ENCODE measurements around the gene CISD1.

CISD1 gene

DNA sequence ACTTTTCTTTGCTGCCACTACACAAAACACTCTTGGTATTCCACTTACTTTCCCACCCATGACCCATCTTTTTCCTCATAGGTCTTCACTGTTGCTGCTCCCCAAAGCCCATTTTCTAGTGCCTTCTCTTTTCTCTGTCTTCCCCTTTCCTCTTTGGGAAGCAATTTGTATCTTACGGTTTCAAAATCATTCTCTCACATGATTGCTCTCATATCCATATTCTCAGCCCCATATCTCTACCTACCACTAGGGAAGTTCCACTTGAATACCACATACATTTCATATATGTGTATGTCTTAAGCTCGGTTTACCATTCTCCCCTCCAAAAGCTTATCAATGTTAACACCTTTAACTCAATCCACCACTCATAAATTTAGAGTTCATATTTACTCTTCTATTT lies 62.7 kb downstream of the CISD1 start:
- Histone ChIP-seq H3K9me3 (ENCODE audit: low read length) (no peaks in the 10 kb centered on the region), H3K4me1 (ENCODE audit: insufficient read depth, low read length) (peaks cover 13% of the 10 kb centered on the region), H2AFZ (ENCODE audit: low read depth, low read length) (no peak overlapping the region)

DNA sequence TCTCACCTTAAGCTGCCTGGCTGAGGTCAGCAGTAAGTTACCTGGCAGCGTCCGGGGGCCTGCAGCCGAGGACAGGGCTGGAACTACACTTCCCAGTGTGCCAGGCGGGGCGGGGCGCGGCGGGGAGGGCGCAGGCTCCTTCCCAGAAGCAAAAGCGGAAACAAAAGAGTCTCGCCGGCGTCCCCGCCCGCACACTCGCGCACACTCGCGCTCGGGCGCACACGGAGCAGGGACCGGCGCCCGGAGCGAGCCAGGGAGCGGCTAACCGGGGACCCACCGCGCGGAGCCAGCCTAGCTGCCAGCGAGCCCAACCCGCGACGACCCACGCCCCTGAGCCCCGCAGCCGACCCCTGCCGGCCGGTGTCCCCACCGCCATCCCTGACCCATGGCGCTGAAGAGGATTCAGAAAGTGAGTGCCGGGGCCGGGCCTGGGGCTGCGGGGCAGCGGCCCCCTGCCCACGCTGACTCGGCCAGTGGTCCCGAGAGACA lies 65.9 kb downstream of the CISD1 start, which contains the start of gene UBE2D1:
Gene UBE2D1 (plus strand): TSS at position 190 of the 489 bp plus-strand sequence. CDS start 196 bp downstream, at position 386.
- Histone ChIP-seq H2AFZ (ENCODE audit: low read depth, low read length) (peak within 1 kb of the TSS; percentile 90), H3K27me3 (ENCODE audit: insufficient read depth, low read length) (peaks cover 9% of the 10 kb centered on the region), H3K9me3 (ENCODE audit: low read length) (no peaks in the 10 kb centered on the region), H3K4me3 (ENCODE audit: low read length) (peak within 1 kb of the TSS; percentile 92), H3K4me1 (ENCODE audit: insufficient read depth, low read length) (peaks cover 13% of the 10 kb centered on the region), H3K36me3 (ENCODE audit: insufficient read depth, low read length) (no peaks in the 10 kb centered on the region)

More for the DNA sequence above, 62.7 kb downstream of the CISD1 start:
- Histone ChIP-seq H3K4me3 (ENCODE audit: low read length) (no peak overlapping the region), H3K27me3 (ENCODE audit: insufficient read depth, low read length) (peaks cover 9% of the 10 kb centered on the region), H3K36me3 (ENCODE audit: insufficient read depth, low read length) (no peaks in the 10 kb centered on the region)

GRCh38 chr10:58335306-58336005 lies 66.5 kb downstream of the CISD1 start:
- peak overlapping the region; percentile 92 for H3K4me3 ChIP-seq (ENCODE audit: low read length)
- H3K36me3 ChIP-seq (ENCODE audit: insufficient read depth, low read length), result no peaks in the 10 kb centered on the region
- peak overlapping the region; percentile 90 for H2AFZ ChIP-seq (ENCODE audit: low read depth, low read length)
- H3K4me1 ChIP-seq (ENCODE audit: insufficient read depth, low read length), result peaks cover 16% of the 10 kb centered on the region
- peaks cover 9% of the 10 kb centered on the region for H3K27me3 ChIP-seq (ENCODE audit: insufficient read depth, low read length)
- no peaks in the 10 kb centered on the region for H3K9me3 ChIP-seq (ENCODE audit: low read length)

GRCh38 chr10:58336242-58336641 lies 67.3 kb downstream of the CISD1 start:
- peaks cover 16% of the 10 kb centered on the region for H3K4me1 ChIP-seq (ENCODE audit: insufficient read depth, low read length)
- H3K9me3 ChIP-seq (ENCODE audit: low read length), result no peaks in the 10 kb centered on the region
- peaks cover 9% of the 10 kb centered on the region for H3K27me3 ChIP-seq (ENCODE audit: insufficient read depth, low read length)
- no peaks in the 10 kb centered on the region for H3K36me3 ChIP-seq (ENCODE audit: insufficient read depth, low read length)
- H2AFZ ChIP-seq (ENCODE audit: low read depth, low read length), result no peak overlapping the region
- peak overlapping the region; percentile 92 for H3K4me3 ChIP-seq (ENCODE audit: low read length)

All from neuron (in vitro differentiated cells).